SJCRH30 (cell line): ENCODE data around the gene HOXA7. TPM values are rescaled to one million over a fixed set of nuclear protein-coding genes. Genes with fewer than 3 reads are reported as not detected.
A peak's percentile ranks its signal among the peaks of the same experiment; 100 is the strongest.

Experiments used
- DNase-seq, 2 experiments: peaks; one replicate each; pipeline ENCODE4 v3.0.0-alpha.2; 2015 to 2020
- H3K27ac ChIP-seq: fragments of 250-450 bp; sonication (Bioruptor Pico); 2 replicates; pipeline ENCODE4 v1.5.1; 2020; ENCODE audit warnings: mild to moderate bottlenecking, moderate library complexity
- H3K27me3 ChIP-seq: fragments of 250-450 bp; sonication (Bioruptor Pico); 2 replicates; pipeline ENCODE4 v1.5.1; 2020; ENCODE audit warnings: mild to moderate bottlenecking, moderate library complexity
- H3K36me3 ChIP-seq: fragments of 250-450 bp; sonication (Bioruptor Pico); 2 replicates; pipeline ENCODE4 v1.5.1; 2020; ENCODE audit warnings: mild to moderate bottlenecking, moderate library complexity
- H3K4me1 ChIP-seq: fragments of 250-450 bp; sonication (Bioruptor Pico); 2 replicates; pipeline ENCODE4 v1.5.1; 2020; ENCODE audit warnings: mild to moderate bottlenecking, moderate library complexity
- H3K4me3 ChIP-seq: fragments of 250-450 bp; sonication (Bioruptor Pico); 2 replicates; pipeline ENCODE4 v1.5.1; 2020; ENCODE audit warnings: mild to moderate bottlenecking, moderate library complexity
- H3K9me3 ChIP-seq: fragments of 250-450 bp; sonication (Bioruptor Pico); replicated peaks from 2 replicates; pipeline ENCODE4 v1.5.1; 2020; ENCODE audit warnings: mild to moderate bottlenecking, moderate library complexity
- total RNA-seq: library from RNA; depleted of rRNA; stranded (reverse); fragments of >200 nt; shearing (Covaris generic); gene quantifications from 2 replicates; pipeline ENCODE4 v1.2.3, GENCODE V29; 2014

Gene HOXA7
- total RNA-seq, 1 experiment from 2014 or later: 40.4 TPM

DNA sequence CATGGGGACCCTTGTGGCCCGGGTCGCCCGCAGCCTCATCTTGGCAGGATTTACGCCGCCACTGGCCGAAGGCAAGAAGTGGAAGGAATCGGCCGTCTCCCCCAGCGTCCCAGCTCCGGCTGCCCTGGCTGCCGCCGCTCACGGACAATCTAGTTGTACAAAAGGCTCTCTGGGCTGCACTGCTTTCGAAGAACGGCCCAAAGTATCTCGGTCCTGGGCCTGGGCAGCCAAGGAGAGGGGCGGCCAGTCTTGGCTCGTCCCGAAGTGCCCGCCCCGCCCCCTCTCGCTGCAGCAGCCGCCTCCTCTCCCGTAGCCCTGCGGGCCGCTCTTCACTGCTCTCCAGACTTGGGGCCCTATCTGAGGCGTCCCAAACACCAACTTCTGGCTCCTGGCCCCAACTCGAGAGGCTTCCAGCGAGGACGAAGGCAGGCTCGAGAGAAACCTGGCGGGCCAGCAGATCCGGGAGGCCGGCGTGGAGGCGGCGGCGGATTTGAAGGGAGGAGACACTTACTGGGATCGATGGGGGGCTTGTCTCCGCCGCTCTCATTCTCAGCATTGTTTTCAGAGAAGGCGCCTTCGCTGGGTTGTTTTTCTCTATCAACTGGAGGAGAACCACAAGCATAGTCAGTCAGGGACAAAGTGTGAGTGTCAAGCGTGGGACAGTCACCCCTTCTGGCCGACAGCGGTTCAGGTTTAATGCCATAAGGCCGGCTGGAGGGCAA is 8.1 kb upstream of the HOXA7 start:
- H3K4me3 ChIP-seq: no peak overlapping the region
- no peaks in the 10 kb centered on the region for H3K27me3 ChIP-seq
- no peaks in the 10 kb centered on the region for H3K36me3 ChIP-seq
- H3K4me1 ChIP-seq: no peaks in the 10 kb centered on the region
- H3K9me3 ChIP-seq: no peaks in the 10 kb centered on the region
- DNase-seq: no peak
- H3K27ac ChIP-seq: no peak overlapping the region

DNA sequence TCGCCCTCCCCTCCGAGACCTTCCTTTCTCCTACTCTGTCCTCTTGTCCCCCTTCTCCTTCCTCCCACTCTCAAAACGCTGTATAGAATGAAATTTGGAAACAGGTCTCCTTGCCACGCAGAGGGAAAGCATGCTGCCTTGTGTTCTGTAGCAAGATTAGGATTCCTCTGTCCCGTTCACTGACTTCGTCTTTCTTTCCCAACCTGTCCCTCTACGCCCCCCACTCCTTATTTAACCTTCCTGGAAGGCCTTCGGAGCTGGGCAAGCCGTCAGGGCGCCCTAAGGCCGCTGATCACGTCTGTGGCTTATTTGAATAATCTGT is 7.5 kb upstream of the HOXA7 start:
- H3K36me3 ChIP-seq: no peaks in the 10 kb centered on the region
- H3K27ac ChIP-seq: no peak overlapping the region
- H3K4me1 ChIP-seq: no peaks in the 10 kb centered on the region
- no peak overlapping the region for H3K4me3 ChIP-seq
- DNase-seq: no peak
- H3K27me3 ChIP-seq: no peaks in the 10 kb centered on the region
- H3K9me3 ChIP-seq: no peaks in the 10 kb centered on the region

DNA sequence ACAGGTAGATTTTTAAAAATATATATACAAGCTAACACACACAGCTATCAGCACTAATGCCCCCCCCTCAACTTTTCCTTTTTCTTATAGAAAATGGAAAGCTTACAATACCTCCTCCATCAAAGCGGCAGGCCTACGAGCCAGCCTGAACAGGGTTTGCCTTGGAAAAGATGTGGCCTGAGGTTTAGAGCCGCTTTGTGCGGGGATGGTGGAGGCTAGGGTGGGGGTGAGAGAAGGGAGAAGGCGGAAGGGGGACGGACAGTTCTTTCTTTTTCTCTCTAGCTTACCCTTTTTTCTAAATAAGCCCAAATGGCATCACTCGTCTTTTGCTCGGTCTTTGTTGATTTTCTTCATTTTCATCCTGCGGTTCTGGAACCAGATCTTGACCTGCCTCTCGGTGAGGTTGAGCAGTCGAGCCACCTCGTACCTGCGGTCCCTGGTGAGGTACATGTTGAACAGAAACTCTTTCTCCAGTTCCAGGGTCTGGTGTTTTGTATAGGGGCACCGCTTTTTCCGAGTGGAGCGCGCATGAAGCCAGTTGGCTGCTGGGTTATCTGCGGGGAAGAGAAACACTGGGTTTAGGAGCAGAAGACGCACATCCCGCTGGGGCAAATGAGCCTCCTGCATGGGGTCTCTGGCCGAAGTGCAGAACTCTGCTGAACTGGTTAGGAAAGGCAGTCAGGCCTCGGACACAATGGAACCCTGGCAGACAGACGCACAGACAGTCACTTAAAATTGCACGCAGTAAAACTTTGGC is 7.0 kb upstream of the HOXA7 start:
- DNase-seq: no peak
- H3K9me3 ChIP-seq: no peaks in the 10 kb centered on the region
- no peaks in the 10 kb centered on the region for H3K36me3 ChIP-seq
- no peak overlapping the region for H3K27ac ChIP-seq
- H3K4me1 ChIP-seq: no peaks in the 10 kb centered on the region
- no peaks in the 10 kb centered on the region for H3K27me3 ChIP-seq
- no peak overlapping the region for H3K4me3 ChIP-seq

DNA sequence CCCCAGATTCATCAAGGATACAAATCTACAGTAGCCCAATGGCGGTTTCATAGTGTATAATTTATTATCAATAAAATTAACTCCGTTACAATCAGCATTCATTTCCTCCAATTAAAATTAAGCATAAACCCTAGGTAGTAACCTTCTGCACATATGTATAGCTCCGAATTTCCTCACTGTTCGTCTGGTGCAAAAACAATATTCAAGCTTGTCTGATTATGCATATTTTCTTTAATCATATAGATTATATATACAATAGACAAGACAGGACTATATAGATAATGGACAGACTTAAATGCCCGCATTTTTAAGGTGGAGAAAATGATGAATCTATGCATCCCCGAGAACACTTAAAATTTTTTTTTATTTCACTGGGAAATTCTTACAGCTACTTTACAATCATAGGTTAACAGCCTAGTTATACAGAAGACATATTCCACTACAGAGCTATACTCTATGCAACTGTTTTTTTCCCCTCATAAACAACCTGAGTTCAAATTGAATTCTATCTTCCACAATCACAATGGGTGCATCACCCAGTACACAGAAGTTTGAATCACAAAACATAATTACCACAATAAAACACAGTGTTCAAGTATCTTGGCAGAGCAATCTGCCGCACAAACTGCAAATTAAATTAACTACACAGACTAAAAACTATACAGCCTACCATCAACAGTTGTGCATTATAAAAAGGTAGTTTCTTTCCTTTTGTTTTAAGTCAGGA is 6.2 kb upstream of the HOXA7 start:
- Histone ChIP-seq H3K27me3 (no peaks in the 10 kb centered on the region), H3K4me3 (no peak overlapping the region)

DNA sequence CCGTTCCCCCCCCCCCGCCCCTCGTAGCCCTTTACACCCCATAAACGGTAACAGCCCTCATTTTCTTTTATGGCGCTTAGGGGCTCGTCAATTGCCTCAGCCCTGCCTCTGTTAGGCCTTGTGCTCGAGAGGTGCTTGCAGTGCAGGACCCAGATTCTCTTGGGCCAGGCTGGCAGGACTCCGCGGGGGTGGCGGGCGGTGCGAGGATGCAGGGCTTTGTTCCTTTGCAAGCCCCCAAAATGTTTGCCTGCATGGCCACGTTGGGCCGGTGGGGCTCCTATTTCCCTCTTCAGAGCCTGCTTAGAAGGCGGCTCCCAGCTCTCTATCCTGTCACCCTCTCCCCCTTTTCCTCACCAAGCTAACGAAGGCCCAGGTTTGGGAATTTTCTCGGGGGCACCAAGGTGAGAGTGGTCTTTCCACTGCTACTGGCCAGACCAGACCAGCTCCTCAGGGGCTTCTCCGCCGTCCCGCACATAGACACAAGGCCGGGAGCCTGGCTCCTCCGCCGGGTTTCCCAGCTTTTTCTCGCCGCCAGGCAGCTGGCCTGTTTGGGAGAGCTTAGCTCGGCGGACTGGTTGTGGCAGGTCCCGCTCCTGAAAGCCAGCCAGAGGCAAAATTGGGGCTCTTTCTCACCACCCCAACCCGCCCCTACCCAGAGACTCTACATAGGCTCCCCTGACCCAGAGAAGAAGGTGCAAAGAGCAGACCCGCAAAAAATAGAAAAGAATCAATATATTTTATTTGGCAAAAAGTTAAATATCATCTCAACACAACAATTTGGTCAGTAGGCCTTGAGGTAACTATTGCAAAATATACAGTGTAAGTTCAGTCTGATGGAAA is 5.5 kb upstream of the HOXA7 start:
- H3K36me3 ChIP-seq: no peaks in the 10 kb centered on the region
- H3K27ac ChIP-seq: no peak overlapping the region
- no peak for DNase-seq
- no peak overlapping the region for H3K4me3 ChIP-seq
- peaks cover 3% of the 10 kb centered on the region; the same call in 1 of the 2 replicates for H3K4me1 ChIP-seq
- H3K27me3 ChIP-seq: no peaks in the 10 kb centered on the region
- H3K9me3 ChIP-seq: no peaks in the 10 kb centered on the region

More for the DNA sequence above, 6.2 kb upstream of the HOXA7 start:
- no peaks in the 10 kb centered on the region for H3K9me3 ChIP-seq
- no peak for DNase-seq
- no peaks in the 10 kb centered on the region for H3K36me3 ChIP-seq
- no peak overlapping the region for H3K27ac ChIP-seq
- H3K4me1 ChIP-seq: no peaks in the 10 kb centered on the region

DNA sequence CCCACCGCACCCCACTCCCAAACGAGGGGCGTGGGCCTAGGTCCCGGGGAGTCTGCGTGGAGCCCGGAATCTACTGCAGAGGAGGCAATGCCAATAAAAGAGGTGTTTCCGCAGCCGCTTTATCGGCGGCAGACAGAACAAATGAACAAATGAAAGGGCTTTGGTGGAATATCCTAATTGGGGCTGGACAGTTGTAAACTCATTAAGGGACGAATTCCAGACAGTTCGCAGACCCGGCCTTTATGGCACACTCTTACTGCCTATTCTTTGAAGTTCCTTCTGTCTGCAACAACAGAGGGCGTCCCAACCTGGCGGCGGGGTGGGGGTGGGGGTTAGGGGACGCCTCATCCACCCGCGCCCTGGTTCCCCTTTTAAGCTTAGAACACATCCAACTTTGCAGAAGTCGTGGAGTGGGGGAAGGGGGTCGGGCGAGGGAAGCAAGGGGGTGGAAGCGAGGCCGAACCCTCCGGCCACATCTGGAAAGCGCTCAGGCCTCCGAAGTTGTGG is 4.8 kb upstream of the HOXA7 start:
- H3K4me3 ChIP-seq: peak overlapping the region; percentile 77
- no peaks in the 10 kb centered on the region for H3K9me3 ChIP-seq
- DNase-seq: no peak
- H3K36me3 ChIP-seq: no peaks in the 10 kb centered on the region
- peak overlapping the region; percentile 95 for H3K27ac ChIP-seq
- H3K27me3 ChIP-seq: no peaks in the 10 kb centered on the region
- H3K4me1 ChIP-seq: peaks cover 3% of the 10 kb centered on the region; the same call in 1 of the 2 replicates

DNA sequence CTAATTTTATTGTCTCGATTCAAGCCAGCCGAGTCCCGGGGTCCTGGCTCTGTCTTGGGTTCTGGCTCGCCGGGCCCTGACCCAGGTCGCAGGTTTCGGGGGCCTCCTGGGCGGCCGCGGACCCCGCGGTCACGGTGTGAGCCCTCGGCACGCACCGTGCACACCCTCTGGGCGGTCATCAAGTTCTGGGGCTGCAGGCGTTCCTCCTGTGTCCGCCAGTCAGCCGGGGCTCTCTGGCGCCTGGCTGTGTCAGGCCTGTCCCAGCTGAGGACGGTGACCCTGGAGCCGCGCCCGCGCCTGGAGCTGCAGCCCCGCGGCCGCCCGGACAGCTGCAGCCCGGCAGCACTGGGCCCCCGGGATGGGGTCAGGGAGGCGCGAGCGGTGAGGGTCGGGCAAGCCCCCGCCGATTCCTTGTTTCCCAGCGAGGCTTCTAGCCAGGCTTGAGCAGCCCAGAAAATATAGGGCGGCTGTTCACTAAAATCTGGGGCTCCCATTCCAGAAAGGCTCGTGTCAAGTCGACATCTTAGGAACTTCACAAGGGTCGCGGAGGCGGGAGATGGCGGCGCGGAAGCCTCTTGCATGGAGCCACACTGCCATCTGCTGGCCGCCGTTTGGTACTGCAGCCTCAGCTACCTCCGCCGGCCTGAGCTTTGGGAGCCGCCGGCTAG is 4.2 kb upstream of the HOXA7 start:
- no peaks in the 10 kb centered on the region for H3K36me3 ChIP-seq
- H3K4me1 ChIP-seq: peaks cover 3% of the 10 kb centered on the region; the same call in 1 of the 2 replicates
- H3K27ac ChIP-seq: peak overlapping the region; percentile 95
- H3K9me3 ChIP-seq: no peaks in the 10 kb centered on the region
- no peaks in the 10 kb centered on the region for H3K27me3 ChIP-seq
- peak; percentile 92 to 95 for DNase-seq
- peak overlapping the region; percentile 77 for H3K4me3 ChIP-seq

DNA sequence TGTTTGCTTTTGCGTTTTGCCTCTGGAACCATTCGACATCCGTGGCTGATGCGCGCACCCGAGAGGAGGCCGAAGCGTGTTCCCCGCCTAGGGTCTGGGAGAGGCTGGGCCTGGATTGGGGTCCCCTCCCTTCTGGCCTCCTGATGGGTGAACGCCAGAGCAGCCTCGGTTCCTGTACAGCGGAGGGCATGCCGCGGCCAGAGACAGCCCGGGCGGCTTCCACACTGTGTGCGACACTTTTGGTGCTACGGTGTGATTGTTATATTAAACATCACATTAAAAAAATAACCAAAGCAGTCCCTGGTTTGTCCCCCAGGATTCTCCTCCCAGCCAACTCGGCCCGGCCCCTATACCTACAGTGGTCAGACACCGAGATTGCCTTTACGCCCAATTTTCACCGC is 3.7 kb upstream of the HOXA7 start:
- Histone ChIP-seq H3K27me3 (no peaks in the 10 kb centered on the region), H3K36me3 (no peaks in the 10 kb centered on the region), H3K4me3 (peak overlapping the region; percentile 77), H3K9me3 (no peaks in the 10 kb centered on the region), H3K4me1 (peaks cover 3% of the 10 kb centered on the region; the same call in 1 of the 2 replicates), H3K27ac (peak overlapping the region; percentile 95)
- DNase-seq: no peak

DNA sequence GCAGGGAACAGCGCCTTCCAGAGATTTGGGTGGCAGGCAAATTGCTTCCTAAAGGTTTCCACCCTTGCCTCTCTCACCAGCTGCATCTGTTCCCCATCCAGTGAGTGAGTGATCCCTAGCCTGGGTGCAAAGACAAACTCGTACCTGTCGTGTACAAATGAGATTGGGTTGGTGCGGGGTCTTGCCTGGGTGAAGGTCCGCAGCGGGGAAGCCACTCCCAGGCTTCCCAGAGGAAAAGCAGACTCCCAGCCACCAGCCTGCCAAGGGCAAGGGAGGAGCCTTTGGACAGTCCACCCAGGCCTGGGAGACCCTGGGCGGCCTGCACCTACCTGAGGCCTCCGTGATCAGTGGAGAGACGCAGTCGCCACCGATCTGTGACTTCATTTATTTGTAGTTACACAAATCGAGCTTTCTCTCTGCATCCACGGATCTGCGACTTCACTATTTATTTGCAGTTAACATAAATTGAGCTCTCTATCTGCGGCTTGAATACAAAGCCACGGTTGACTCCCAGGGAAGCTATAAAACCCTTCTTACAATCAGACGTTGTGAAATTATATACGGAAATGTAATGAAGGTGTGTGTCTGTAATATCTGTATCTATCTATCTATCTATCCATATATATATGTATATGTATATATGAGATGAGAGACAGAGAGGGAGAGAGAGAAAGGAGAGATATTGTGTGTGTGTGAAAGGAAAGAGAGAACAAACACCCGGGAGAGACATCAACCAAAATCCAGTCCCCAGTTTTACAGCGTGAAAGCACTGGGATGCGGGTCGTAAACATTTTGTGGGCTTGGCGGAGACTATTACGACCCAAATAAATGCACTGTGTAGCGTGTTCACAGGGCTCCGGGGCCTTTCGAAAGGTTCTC is 3.0 kb upstream of the HOXA7 start:
- H3K27ac ChIP-seq: peak overlapping the region; percentile 95; the same call in 1 of the 2 replicates
- H3K27me3 ChIP-seq: no peaks in the 10 kb centered on the region
- H3K4me3 ChIP-seq: no peak overlapping the region
- H3K4me1 ChIP-seq: peaks cover 3% of the 10 kb centered on the region; the same call in 1 of the 2 replicates
- no peaks in the 10 kb centered on the region for H3K36me3 ChIP-seq
- no peak for DNase-seq
- H3K9me3 ChIP-seq: no peaks in the 10 kb centered on the region

DNA sequence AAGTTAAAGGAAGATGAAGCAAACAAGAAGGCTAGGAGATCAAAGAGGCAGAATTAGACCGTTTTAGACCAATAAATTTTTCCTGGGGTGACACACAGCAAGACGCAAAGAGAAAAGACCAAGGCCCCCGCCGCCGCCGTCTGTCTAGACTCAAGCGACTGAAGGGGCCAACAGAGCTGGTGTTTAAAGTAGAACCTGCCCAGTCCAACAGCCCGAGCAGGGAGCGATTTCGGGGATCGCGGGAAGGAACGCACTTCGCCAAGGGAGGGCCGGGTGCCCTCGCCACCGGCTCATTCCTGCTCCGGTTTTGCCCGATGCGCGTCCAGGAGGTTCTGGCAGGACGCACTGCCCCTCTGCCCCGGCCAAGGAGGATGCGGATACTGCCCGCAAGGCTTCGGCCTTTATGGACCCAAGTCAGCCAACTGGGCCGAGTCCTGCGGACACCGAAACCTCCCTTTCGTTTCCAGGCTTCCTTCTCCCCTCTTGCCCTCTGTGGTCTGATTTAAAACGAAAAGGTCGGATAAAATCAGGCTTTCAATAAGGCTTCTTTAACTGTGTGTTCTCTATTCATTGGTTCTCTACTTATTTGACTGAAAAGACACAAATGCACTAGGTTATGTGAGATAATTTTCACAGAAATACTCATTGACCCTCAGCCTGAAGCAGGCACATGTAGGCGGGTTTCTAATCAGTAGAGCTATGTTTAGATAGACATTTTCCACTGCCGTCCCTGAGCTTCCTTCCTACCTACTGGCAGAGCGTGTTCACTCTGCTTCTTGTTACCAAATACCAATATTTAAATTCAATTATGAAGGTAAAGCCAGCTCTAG is 2.2 kb upstream of the HOXA7 start:
- no peak for DNase-seq
- H3K27me3 ChIP-seq: no peaks in the 10 kb centered on the region
- H3K9me3 ChIP-seq: no peaks in the 10 kb centered on the region
- H3K4me1 ChIP-seq: peaks cover 3% of the 10 kb centered on the region; the same call in 1 of the 2 replicates
- no peaks in the 10 kb centered on the region for H3K36me3 ChIP-seq
- H3K27ac ChIP-seq: no peak overlapping the region
- no peak overlapping the region for H3K4me3 ChIP-seq

DNA sequence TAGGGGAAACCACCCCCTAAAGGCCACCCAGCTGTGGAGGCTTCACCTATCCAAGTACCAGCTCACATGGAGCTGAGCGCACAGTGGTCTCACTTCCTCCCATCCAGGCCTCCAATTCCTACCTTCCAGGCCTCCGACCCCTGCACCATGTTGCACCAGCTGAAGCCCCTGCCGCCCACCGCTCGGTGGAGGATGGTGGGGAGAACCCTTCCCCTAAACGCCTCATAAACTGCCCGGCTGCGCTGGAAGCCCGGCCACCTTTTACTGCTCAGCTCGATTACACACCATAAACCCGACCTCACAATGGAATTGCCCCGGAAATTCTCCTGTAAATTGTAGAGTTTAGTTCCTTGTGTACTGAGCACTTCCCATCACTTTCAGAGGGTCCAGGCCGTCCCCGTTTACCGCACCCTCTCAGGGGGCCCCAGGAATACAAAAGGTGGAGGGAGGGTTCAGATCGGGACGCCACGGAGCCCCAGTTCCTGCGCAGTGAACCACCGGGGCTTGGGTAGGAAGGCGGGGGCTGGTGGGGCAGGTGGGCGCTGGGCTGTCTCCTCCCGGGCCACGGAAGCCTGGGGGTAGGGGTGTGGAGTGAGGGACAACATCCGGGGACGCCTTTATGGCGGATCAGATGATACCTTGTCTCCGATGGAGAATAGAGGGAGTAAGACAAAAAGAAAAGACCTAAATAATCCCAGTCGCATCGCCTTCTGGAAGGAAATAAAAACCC is 1.4 kb upstream of the HOXA7 start:
- Histone ChIP-seq H3K4me1 (peaks cover 3% of the 10 kb centered on the region; the same call in 1 of the 2 replicates), H3K4me3 (no peak overlapping the region)

More for the DNA sequence above, 1.4 kb upstream of the HOXA7 start:
- H3K9me3 ChIP-seq: no peaks in the 10 kb centered on the region
- no peaks in the 10 kb centered on the region for H3K27me3 ChIP-seq
- no peaks in the 10 kb centered on the region for H3K36me3 ChIP-seq
- DNase-seq: no peak
- no peak overlapping the region for H3K27ac ChIP-seq
